Skeletal muscle satellite cell (primary cell): ENCODE measurements around the gene SNRPA1.

Source experiments
- H3K27me3 ChIP-seq: 2 replicates; pipeline ENCODE4 v1.7.0; 2013; ENCODE audit warnings: low read length; ENCODE audit not compliant: control insufficient read depth, insufficient read depth
- H3K36me3 ChIP-seq: 2 replicates; pipeline ENCODE4 v1.7.0; 2013; ENCODE audit warnings: mild to moderate bottlenecking, control low read depth, low read length; ENCODE audit not compliant: insufficient read depth
- H3K4me1 ChIP-seq: 2 replicates; pipeline ENCODE4 v1.7.0; 2013; ENCODE audit warnings: low read length; ENCODE audit not compliant: control insufficient read depth, insufficient read depth
- H3K4me2 ChIP-seq: 2 replicates; pipeline ENCODE4 v1.7.0; 2013; ENCODE audit warnings: mild to moderate bottlenecking, low read length
- H3K4me3 ChIP-seq: 2 replicates; pipeline ENCODE4 v1.7.0; 2013; ENCODE audit warnings: low read length
- H3K9ac ChIP-seq: 2 replicates; pipeline ENCODE4 v1.7.0; 2013; ENCODE audit warnings: mild to moderate bottlenecking, low read depth, low read length, moderate library complexity
- H3K9me3 ChIP-seq: replicated peaks from 2 replicates; pipeline ENCODE4 v1.7.0; 2013; ENCODE audit warnings: mild to moderate bottlenecking, control low read depth, low read length

SNRPA1 gene

DNA sequence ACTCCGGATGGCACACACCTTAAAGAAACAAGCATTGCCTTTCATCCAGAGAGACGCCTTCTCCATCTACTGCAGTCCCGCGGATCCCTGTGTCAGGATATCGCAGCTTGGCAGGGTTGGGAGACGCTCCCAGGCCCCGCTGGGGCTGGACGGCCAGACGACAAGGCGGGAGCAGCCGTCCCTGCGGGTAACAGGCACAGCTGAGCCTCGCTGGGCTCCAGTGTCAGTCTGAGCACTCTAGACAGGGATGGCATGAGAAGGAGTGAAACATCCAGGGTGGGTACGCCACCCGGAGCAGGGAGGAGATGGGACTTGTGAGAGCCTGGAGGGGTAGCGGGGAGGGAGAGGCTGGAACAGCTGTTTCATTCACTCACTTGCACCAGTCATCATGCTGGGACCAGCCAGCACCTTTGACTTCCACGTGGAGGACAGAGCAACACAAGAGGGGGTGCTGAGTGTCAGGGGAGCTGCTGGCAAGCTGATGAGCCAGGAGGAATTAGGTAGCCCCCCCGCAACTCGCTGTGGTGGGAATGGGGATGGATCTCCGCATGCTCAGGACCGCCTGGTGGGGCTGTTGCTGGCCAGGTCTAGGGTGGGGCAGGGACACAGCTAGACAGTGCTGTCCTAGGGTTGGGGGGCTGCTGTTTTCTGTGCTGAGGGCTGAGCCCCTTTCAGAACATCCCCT, 31.6 kb upstream of the SNRPA1 start:
- Histone ChIP-seq H3K4me1 (peaks cover 3% of the 10 kb centered on the region), H3K9ac (no peak overlapping the region), H3K27me3 (peaks cover 45% of the 10 kb centered on the region), H3K4me2 (no peak overlapping the region), H3K36me3 (no peaks in the 10 kb centered on the region), H3K4me3 (no peak overlapping the region), H3K9me3 (no peaks in the 10 kb centered on the region)

DNA sequence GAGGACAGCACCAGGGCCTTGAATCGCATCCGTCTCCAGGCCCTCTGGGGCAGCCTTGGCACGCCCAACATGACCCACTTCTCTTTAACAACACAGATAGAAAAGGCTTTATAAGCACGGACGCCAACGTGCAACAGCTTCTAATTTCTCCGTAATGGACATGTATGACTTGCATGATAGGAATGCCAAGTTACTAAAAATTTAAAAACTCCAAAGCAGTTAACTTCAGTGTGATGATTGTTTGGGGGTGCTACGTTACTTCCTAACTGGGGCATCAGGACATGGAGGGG, 30.9 kb upstream of the SNRPA1 start:
- H3K9ac ChIP-seq, result no peak overlapping the region
- peaks cover 3% of the 10 kb centered on the region for H3K4me1 ChIP-seq
- H3K4me2 ChIP-seq, result no peak overlapping the region
- no peaks in the 10 kb centered on the region for H3K36me3 ChIP-seq
- H3K9me3 ChIP-seq, result no peaks in the 10 kb centered on the region
- H3K4me3 ChIP-seq, result no peak overlapping the region
- peaks cover 44% of the 10 kb centered on the region for H3K27me3 ChIP-seq

DNA sequence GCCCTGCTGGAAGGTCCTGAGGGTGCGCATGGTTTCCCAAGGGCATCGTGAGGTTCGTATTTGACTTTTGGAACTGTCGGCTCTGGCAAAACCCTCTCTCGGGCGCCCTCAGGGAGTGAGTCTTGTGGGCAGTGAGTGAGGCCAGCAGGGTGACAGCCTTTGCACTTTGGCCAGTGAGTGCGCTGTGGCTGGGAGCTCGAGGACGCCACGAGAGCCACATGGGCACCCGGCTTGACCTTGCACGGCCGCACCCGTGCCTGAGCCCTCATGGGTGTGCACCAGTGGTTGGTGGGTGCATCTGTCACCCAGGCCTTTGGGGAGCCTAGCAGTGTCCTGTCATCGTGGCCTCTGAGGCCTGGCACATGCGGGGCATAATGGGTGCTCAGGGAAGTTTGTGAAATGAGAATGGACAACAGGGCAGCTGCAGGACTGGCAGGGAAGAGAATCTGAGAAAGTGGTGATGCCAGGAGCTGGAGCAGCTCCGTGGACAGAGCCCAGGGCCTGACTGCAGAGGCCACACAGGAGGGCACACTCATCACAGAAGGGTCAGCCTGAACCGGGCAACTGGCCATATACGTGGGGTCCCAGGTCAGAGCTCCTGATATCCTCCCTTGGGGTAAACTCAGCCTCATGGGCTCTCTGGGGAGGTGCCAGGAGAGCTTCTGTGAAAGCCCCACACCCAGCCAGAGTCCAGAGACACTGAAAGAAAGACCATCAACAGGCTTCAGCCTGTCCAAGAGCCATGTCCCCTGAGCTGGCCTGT, 30.4 kb upstream of the SNRPA1 start:
- Histone ChIP-seq H3K4me2 (no peak overlapping the region), H3K9ac (no peak overlapping the region), H3K27me3 (peaks cover 48% of the 10 kb centered on the region), H3K9me3 (no peaks in the 10 kb centered on the region), H3K36me3 (no peaks in the 10 kb centered on the region), H3K4me1 (peaks cover 3% of the 10 kb centered on the region), H3K4me3 (no peak overlapping the region)

DNA sequence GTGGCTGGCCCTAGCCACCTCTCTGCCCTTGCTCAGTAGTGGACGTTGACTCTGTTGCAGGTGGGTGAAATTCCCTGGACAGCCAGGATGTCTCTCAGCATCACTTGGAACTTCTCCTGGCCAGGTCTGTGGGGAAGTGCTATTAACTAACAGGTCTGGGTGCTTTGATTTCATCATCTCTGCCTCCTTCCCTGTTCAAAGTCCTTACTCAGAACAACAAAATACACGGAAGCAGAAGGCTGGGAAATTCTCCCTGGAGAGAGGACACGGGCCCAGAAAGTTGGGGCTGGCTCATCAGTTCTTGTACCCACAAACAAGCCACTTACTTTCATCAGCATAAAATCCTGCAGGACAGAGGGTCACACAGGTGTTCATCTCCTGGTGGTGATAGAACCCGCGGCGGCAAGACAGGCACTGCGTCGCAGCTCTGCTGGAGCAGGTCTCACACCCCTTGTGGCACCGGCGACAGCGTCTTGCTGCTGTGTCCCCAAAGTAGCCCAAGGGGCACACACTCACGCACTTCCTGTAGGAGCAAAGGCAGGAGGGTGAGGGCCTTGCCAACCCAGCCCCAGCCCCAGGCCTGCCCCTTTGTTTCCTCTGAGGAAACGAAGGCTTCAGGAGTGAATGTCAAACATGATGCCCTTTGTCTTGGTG, 29.6 kb upstream of the SNRPA1 start:
- no peak overlapping the region for H3K9ac ChIP-seq
- H3K36me3 ChIP-seq, result no peaks in the 10 kb centered on the region
- no peak overlapping the region for H3K4me2 ChIP-seq
- peaks cover 49% of the 10 kb centered on the region for H3K27me3 ChIP-seq
- H3K4me3 ChIP-seq, result no peak overlapping the region
- no peaks in the 10 kb centered on the region for H3K9me3 ChIP-seq
- peaks cover 3% of the 10 kb centered on the region for H3K4me1 ChIP-seq

DNA sequence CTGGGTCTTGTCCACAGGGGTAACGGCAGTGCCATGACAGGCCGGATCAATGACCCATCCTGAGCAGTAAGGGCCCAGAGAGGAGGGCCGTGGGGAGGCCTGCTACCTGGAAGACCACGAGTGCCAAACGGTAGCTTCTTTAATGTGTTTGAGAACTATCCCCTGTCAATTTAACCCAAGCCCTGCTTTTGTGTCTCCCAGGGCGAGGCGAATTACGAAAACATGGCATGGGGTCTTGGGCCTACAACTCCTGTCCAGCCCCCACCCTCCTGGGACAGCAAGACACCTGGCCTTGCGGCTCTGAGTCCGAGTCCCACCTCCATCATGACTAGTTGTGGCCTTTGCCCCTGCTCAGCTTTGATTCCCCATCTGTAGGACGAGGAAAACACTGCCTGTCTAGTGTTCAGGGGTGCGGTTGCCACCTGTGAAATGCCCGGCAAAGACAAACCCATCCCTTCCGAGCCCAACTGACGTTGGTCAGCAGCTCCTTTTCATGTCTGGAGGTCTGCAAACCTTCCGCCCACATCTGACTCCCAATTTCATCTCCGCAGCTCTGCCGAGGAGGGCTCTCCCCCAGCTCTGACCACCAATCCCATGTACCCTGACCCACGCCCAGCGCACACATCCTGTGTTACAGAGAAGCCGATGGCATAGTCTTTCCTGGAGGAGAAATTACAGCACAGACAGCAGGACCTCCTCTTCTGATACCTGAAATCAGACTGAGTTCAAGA, 28.9 kb upstream of the SNRPA1 start:
- Histone ChIP-seq H3K9ac (no peak overlapping the region), H3K4me2 (no peak overlapping the region), H3K36me3 (no peaks in the 10 kb centered on the region), H3K4me1 (peaks cover 3% of the 10 kb centered on the region), H3K4me3 (no peak overlapping the region), H3K27me3 (peaks cover 55% of the 10 kb centered on the region), H3K9me3 (no peaks in the 10 kb centered on the region)

DNA sequence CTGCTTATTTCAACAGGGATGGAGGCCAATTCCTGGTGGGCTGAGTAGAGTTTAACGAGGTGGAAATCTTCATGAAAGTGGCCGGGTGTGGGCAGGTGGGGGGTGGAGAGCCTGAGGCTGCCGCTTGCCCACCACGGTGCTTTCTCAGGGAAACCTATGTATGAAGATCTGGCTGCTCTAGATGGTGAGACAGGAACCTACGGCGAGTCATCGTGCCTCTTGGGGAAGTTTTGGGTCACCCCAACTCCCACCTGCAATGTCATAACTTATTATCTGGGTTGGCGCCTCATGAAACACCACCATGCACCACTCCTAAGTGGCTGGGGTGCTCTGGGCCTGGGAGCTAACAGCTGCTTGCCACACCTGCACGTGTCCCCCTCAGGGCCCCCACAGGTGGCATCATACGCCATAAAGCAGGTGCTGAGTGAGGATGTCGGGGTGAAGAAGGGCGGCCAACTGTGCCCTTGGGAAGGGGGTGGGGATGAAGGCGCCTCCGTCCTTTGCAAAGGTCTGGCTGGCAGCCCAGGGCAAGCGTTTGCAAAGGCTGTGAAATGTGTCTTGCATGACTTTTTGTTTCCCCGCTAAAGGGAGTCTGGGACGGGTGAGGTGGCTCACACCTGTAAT, 27.9 kb upstream of the SNRPA1 start:
- Histone ChIP-seq H3K36me3 (no peaks in the 10 kb centered on the region), H3K9ac (no peak overlapping the region), H3K4me3 (no peak overlapping the region), H3K4me2 (no peak overlapping the region), H3K27me3 (peaks cover 61% of the 10 kb centered on the region), H3K9me3 (no peaks in the 10 kb centered on the region), H3K4me1 (peaks cover 3% of the 10 kb centered on the region)

DNA sequence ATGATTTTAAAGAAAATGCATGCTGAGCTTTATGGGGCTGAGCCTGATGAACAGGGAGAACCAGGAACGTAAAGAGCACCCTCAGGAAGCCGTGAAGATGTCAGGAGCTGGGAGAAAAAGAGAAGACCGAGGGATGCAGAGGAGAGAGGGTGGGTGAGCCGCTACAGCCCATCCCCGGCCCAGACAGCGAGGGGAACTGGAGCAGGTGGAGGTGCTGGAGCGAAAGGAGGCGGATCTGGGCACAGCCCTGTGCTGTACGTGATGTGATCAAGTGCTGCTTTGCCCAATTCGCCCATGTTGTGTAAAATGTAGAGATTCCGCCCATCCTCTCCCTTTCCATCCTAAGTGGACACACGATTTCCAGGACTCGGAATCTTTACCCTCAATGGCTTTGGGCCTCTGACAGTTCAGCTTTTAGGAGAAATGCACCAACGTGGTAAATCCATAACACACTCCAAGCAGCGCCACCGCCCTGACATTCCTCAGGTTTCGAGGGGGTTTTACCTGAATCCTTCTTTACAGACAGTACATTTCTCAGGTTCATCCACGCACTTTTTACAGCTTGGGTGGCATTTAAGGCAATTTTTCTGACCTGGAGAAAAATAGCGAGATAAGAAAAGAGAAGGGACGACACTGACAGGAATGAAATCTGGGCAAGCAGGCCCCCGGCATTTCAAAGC, 27.1 kb upstream of the SNRPA1 start:
- H3K9me3 ChIP-seq, result no peaks in the 10 kb centered on the region
- peaks cover 56% of the 10 kb centered on the region for H3K27me3 ChIP-seq
- H3K36me3 ChIP-seq, result no peaks in the 10 kb centered on the region
- no peak overlapping the region for H3K4me2 ChIP-seq
- peaks cover 3% of the 10 kb centered on the region for H3K4me1 ChIP-seq
- no peak overlapping the region for H3K9ac ChIP-seq
- no peak overlapping the region for H3K4me3 ChIP-seq

DNA sequence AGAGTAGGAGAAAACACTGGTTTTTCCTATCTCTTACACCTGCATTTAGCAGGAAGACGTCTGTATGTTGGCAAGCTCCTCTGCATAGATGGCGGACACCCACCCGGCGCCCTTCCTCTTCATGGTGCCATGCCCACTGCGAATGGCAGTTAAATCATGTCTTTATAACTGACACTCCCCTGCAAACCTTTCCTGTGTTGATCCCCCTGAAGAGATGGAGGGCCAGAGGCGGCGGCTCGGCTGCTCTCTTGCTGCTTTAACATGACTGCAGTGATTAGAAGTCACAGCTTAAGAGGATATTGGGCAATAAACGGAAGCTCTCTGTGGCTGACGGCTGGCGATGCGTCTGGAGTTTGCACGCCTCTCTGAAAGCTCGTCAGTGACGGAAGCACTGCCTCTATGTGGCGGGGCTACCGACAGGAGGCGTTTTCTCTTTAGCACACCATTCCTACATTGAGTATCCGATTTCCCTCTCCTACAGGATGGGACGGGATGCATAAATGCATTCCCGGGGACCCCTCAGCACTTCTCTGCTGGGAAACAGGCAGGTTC, 25.5 kb upstream of the SNRPA1 start:
- Histone ChIP-seq H3K36me3 (no peaks in the 10 kb centered on the region), H3K9me3 (no peaks in the 10 kb centered on the region), H3K4me2 (peak overlapping the region; percentile 25), H3K27me3 (peaks cover 49% of the 10 kb centered on the region), H3K4me1 (no peaks in the 10 kb centered on the region), H3K9ac (no peak overlapping the region), H3K4me3 (no peak overlapping the region)

DNA sequence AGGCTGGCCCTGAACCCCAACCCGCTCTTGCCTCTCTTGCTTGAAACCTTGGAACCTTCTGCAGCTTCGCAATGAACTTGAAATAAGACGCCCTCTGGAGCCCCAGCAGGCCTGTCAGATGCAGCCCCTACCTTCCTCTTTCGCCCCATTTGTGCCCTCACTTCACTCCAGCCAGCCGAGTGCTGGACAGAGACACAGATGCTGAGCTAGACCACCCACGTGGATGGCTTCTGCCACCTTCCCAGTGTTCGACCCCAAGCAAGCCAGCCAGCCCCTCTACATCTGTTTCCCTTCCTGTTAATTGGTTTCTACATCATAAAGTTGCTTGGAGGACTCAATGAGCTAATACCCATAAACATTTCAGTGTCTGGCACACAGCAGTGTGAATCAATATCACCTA, 23.8 kb upstream of the SNRPA1 start:
- no peaks in the 10 kb centered on the region for H3K36me3 ChIP-seq
- no peaks in the 10 kb centered on the region for H3K9me3 ChIP-seq
- H3K27me3 ChIP-seq, result peaks cover 45% of the 10 kb centered on the region
- no peak overlapping the region for H3K4me3 ChIP-seq
- no peak overlapping the region for H3K9ac ChIP-seq
- H3K4me1 ChIP-seq, result no peaks in the 10 kb centered on the region
- no peak overlapping the region for H3K4me2 ChIP-seq

DNA sequence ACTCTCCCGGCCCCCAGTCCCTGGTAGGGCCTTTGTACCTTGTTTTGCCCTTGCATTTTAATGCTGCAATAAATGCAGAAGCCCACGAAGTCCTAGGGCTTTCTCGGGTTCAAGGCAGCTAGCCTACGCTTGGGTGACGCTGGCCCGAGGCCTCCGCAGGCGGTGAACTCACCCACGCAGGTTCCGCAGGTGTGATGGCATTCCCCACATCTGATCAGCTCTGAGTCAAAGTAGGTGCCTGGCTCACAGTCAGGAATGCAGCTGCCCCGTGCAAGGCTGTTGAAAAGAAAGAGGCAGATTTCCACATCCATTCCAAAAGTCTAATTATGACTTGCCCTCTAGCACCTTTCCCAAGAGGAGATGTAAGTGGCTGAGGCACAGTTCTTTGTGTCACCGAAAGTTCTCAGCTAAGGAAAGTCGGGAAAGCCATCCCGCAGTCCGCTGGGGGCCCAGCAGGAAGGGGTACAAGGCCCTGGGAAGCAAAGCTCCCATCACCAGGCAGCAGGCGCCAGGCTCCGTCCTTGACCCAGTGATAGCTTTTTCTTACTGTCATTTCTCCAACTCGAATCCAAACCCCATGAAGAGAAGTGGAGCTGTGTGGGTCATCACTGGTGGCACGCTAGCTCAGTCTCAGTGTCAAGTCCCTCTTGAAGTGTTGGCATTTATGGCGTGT, 23.2 kb upstream of the SNRPA1 start:
- no peak overlapping the region for H3K4me3 ChIP-seq
- H3K4me2 ChIP-seq, result no peak overlapping the region
- peaks cover 45% of the 10 kb centered on the region for H3K27me3 ChIP-seq
- no peaks in the 10 kb centered on the region for H3K36me3 ChIP-seq
- H3K9ac ChIP-seq, result no peak overlapping the region
- no peaks in the 10 kb centered on the region for H3K4me1 ChIP-seq
- H3K9me3 ChIP-seq, result no peaks in the 10 kb centered on the region
